ENCODE measurements around the gene RASA3. TPM values are rescaled to one million over a fixed set of nuclear protein-coding genes. Genes with fewer than 3 reads are reported as not detected.

The RASA3 gene
- total RNA-seq, 1 donor from 2014 or later: 41.1 TPM

- Histone ChIP-seq H3K4me3 (ENCODE audit: insufficient read depth, low read depth, low read length) (no peak overlapping the region), H3K9me3 (ENCODE audit: insufficient read depth, low read depth, low read length) (no peaks in the 10 kb centered on the region), H3K27ac (ENCODE audit: low read depth, low read length) (no peak overlapping the region), H3K36me3 (ENCODE audit: insufficient read depth, low read length) (peaks cover 12% of the 10 kb centered on the region), H4K20me1 (ENCODE audit: insufficient read depth, low read length) (peaks cover 14% of the 10 kb centered on the region), H3K4me2 (ENCODE audit: low read length) (no peak overlapping the region), H3K9ac (ENCODE audit: low read length) (no peak overlapping the region), H3K27me3 (ENCODE audit: insufficient read depth, low read length) (no peaks in the 10 kb centered on the region), H3K79me2 (ENCODE audit: insufficient read depth, low read length) (no peaks in the 10 kb centered on the region), H3K4me1 (ENCODE audit: insufficient read depth, low read length) (peaks cover 11% of the 10 kb centered on the region), H2AFZ (ENCODE audit: low read depth, low read length) (no peak overlapping the region)
- Mint-ChIP-seq H3K4me3 (ENCODE audit: unreplicated experiment) (no peak overlapping the region), H3K4me1 (ENCODE audit: low read depth, unreplicated experiment) (no peaks in the 10 kb centered on the region), H3K27ac (ENCODE audit: unreplicated experiment) (no peak overlapping the region), H3K9me3 (ENCODE audit: unreplicated experiment) (no peaks in the 10 kb centered on the region), H3K36me3 (ENCODE audit: low read depth, unreplicated experiment) (peaks cover 19% of the 10 kb centered on the region), H3K27me3 (ENCODE audit: low read depth, unreplicated experiment) (no peaks in the 10 kb centered on the region)
- DNase-seq (ENCODE audit: low read depth) (no peak), FAIRE-seq (no peak)
- TF ChIP-seq CTCF (IDR thresholded peaks at IDR 0.05; ENCODE audit: insufficient read depth, low read depth, low read length): no peak
- no peak for TF ChIP-seq EZH2 (IDR thresholded peaks at IDR 0.05; ENCODE audit: insufficient read depth, low read length)
Measured at GRCh38 chr13:114000151-114001040, 132.0 kb downstream of the RASA3 start.

DNA sequence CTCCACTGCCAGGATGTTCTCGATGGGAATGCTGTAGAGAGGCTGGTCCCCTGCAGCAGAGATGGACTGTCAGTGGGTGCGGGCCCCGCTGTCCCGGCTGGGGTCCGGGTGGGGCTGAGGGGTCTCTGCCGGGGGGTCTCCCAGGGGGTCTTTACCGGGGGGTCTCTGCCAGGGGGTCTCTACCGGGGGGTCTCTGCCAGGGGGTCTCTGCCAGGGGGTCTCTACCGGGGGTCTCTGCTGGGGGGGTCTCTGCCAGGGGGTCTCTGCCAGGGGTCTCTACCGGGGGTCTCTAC is 132.9 kb downstream of the RASA3 start:
- no peak overlapping the region for H3K4me2 ChIP-seq (ENCODE audit: low read length)
- no peak overlapping the region for H3K27ac ChIP-seq (ENCODE audit: low read depth, low read length)
- H3K36me3 ChIP-seq (ENCODE audit: insufficient read depth, low read length): peaks cover 16% of the 10 kb centered on the region
- no peaks in the 10 kb centered on the region for H3K27me3 ChIP-seq (ENCODE audit: insufficient read depth, low read length)
- no peak overlapping the region for H3K9ac ChIP-seq (ENCODE audit: low read length)
- no peak overlapping the region for H3K27ac Mint-ChIP-seq (ENCODE audit: unreplicated experiment)
- H3K27me3 Mint-ChIP-seq (ENCODE audit: low read depth, unreplicated experiment): no peaks in the 10 kb centered on the region
- H3K36me3 Mint-ChIP-seq (ENCODE audit: low read depth, unreplicated experiment): peaks cover 14% of the 10 kb centered on the region
- no peaks in the 10 kb centered on the region for H3K9me3 Mint-ChIP-seq (ENCODE audit: unreplicated experiment)
- TF ChIP-seq EZH2 (IDR thresholded peaks at IDR 0.05; ENCODE audit: insufficient read depth, low read length) (no peak), CTCF (IDR thresholded peaks at IDR 0.05; ENCODE audit: insufficient read depth, low read depth, low read length) (no peak)
- H3K4me3 ChIP-seq (ENCODE audit: insufficient read depth, low read depth, low read length): no peak overlapping the region
- H3K4me1 ChIP-seq (ENCODE audit: insufficient read depth, low read length): peaks cover 3% of the 10 kb centered on the region
- H3K4me3 Mint-ChIP-seq (ENCODE audit: unreplicated experiment): no peak overlapping the region
- no peak overlapping the region for H2AFZ ChIP-seq (ENCODE audit: low read depth, low read length)
- DNase-seq (ENCODE audit: low read depth) (no peak), FAIRE-seq (no peak)
- no peaks in the 10 kb centered on the region for H3K79me2 ChIP-seq (ENCODE audit: insufficient read depth, low read length)
- H3K4me1 Mint-ChIP-seq (ENCODE audit: low read depth, unreplicated experiment): no peaks in the 10 kb centered on the region
- H4K20me1 ChIP-seq (ENCODE audit: insufficient read depth, low read length): peaks cover 14% of the 10 kb centered on the region
- no peaks in the 10 kb centered on the region for H3K9me3 ChIP-seq (ENCODE audit: insufficient read depth, low read depth, low read length)

Data from astrocyte (in vitro differentiated cells and primary cell).